Epithelial cell of proximal tubule (primary cell): ENCODE data around the gene SIK3. TPM values are rescaled to one million over a fixed set of nuclear protein-coding genes. Genes with fewer than 3 reads are reported as not detected.

Experiments used
- DNase-seq: peaks from one replicate; pipeline ENCODE4 v3.0.0-alpha.2; 2011; ENCODE audit warnings: low read depth
- H3K4me3 ChIP-seq: 2 replicates; pipeline ENCODE4 v1.5.1; 2011; ENCODE audit warnings: low read depth, mild to moderate bottlenecking, low read length
- total RNA-seq: library from RNA; depleted of rRNA; stranded (reverse); fragments of >200 nt; gene quantifications from 2 replicates; pipeline ENCODE4 v1.2.3, GENCODE V29; 2015
- TF ChIP-seq, protein P1 (sequence below): conservative IDR thresholded peaks from 2 replicates; pipeline ENCODE4 v1.5.1; 2012; ENCODE audit warnings: low read depth, mild to moderate bottlenecking, low read length

Gene SIK3
- total RNA-seq, 1 donor from 2014 or later, result 17.6 TPM

DNA sequence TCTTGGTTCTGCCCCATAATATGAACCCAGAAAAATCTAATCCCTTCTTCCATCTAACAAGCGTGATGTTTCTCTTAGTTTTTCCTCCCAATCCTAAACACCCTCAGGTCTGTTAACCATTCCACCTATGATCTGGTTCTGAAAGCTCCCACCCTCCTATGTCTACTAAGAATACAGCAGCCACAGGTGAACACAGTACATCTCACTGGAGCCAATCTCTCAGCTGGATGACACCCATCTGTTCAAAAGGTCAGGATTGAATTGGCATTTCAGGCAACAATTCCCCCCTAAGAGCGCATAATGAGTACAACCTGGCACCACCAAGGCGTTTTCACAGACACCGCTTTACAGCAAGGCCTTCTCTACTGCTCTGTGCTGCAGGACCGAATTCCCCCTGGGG, 241.8 kb downstream of the SIK3 start:
- DNase-seq, result no peak
- TF ChIP-seq, protein P1, sequence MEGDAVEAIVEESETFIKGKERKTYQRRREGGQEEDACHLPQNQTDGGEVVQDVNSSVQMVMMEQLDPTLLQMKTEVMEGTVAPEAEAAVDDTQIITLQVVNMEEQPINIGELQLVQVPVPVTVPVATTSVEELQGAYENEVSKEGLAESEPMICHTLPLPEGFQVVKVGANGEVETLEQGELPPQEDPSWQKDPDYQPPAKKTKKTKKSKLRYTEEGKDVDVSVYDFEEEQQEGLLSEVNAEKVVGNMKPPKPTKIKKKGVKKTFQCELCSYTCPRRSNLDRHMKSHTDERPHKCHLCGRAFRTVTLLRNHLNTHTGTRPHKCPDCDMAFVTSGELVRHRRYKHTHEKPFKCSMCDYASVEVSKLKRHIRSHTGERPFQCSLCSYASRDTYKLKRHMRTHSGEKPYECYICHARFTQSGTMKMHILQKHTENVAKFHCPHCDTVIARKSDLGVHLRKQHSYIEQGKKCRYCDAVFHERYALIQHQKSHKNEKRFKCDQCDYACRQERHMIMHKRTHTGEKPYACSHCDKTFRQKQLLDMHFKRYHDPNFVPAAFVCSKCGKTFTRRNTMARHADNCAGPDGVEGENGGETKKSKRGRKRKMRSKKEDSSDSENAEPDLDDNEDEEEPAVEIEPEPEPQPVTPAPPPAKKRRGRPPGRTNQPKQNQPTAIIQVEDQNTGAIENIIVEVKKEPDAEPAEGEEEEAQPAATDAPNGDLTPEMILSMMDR, result no peak
- no peak overlapping the region for H3K4me3 ChIP-seq

DNA sequence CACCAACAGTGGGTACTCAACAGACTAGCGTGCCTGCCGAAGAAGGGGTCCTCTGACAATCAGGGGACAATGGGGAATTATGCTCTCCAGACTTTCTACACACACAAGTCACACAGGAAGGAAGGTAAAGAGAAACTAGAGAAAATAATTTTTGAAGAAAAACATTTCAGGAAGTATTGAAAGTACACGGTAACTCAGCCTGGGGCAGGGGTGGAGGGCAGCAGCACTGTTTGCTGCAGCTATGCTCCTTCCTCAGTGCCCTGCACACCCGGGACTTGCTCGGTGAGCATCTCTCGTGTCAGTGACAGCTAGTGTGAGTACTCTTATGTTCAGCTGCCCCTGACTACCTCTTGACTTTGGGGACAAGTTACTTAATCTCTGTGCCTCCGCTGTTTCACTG, 242.8 kb downstream of the SIK3 start:
- TF ChIP-seq, protein P1, result no peak
- H3K4me3 ChIP-seq, result no peak overlapping the region
- DNase-seq, result no peak

DNA sequence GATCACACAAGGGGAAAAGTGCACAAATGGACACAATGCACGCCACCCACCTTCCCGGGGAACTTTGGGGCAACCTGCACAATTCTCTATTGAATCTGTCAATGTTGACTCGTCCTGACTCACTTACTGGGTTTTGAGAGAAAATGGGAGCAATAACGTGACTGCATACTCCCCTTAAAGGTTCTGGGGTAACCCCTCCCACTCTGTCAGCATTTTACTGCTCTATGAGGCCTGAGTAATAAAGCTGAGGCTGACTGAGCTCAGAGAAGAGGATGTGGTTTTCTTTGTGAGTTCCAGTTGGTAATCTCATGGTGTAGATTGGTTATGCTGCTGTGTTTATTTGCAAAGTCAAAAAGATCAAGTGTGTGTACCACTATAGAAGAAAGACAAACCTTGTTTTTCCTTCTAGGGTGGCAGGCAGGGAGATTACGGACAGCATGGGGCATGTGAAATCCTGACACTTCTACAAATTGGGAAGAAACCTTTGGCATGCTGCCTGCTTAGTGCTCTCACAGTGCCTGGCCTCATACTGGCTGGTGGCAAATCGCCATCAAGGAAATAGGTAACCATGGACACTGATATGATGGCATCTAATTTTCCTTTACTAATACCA, 244.7 kb downstream of the SIK3 start:
- DNase-seq, result peak; percentile 69
- TF ChIP-seq, protein P1, result no peak
- H3K4me3 ChIP-seq, result no peak overlapping the region

DNA sequence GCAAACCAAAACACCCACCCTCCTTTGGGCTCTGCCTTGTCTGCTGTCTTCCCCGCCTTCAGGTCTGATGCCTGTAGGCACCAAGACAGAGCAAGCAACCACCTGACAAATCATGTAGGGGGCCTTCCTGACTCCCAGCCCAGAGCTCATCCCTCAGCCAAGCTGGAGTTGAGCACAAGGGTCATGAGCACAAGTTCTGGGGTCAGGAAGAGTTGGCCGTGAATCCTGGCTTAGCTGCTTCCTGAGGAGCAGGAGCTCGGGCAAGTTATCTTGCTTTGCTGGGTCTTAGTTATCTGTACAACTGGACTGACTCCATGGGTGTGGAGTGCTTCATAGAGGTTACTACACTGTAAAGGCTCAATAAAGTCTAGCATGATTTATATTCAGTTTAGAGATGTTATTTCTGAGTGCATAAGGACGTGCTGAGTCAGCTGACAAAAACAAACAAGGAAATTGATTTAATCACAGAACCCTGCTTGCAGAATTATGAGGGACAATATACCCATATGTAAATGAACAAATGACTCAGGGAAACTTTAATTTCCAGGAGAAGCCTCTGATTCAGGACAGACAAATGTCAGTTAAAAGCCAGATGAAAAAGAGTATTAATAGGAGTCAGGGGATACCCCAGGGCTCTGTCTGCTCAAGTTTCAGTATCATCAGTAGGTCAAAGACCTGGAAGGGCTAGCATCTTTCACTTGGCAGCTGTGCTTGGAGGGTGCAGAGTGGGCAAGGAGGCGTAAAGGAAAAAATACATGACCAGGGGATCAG, 245.8 kb downstream of the SIK3 start:
- TF ChIP-seq, protein P1, result no peak
- no peak overlapping the region for H3K4me3 ChIP-seq
- no peak for DNase-seq

DNA sequence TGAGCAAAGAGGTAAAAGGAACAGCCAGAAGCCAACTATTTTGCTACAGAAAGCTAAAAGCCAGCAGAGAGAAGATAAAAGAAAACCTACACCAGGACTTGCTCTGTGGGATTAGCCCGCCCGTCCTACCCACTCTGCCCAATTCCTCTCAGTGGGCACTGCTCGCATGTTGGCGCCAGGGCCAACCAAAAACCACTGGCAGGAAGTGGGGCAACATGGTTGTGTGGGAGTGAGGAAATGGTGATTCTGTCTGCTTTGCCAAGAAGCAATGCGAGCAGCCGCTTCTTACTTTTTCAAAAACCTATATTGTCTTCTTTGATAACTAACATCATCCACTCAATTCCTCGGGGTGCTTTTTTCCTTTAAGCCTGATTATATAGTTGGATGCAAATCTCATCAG, 246.6 kb downstream of the SIK3 start:
- H3K4me3 ChIP-seq, result no peak overlapping the region
- DNase-seq, result no peak
- TF ChIP-seq, protein P1, result no peak

DNA sequence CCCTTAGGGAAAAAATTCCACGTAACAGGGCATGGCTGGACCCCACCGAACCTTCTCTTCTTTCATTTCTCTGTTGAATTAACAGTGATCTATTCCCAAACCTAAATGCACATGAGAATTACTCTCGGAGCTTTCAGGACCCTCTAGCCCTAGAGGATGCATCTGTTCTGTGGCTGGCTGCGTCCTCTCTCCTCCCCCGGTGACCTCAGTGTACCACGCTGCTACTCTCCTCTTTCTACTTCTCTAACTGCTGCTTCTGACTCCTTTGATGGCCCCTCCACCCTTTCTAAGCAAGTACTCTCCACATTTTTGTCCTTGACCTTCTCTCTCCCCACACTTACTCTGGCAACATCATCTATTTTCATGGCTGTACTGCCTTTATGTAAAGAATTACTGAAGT, 248.7 kb downstream of the SIK3 start:
- no peak for DNase-seq
- no peak overlapping the region for H3K4me3 ChIP-seq
- TF ChIP-seq, protein P1, result no peak

DNA sequence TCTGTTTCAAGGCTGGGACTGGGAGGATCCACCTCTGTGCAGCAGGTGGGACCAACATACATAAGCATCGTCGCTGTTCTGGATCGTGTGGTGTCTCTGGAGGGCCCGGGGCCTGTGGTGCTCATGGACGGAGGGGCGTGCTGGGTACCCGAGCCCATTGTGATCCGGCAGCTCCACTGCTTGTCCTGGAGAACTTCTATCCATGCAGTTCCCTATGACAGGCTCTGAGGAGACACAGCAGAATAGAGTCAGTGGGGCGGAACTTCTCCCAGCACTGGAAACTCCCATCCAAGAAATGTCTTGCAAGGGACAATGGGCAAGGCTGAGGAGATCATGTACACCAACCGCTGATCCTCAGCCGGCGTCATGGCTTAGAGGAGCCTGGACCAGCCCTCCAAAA, 249.2 kb downstream of the SIK3 start:
- H3K4me3 ChIP-seq, result no peak overlapping the region
- TF ChIP-seq, protein P1, result no peak
- no peak for DNase-seq
